ENCODE measurements around the gene NR2C1. TPM values are rescaled to one million over a fixed set of nuclear protein-coding genes. Genes with fewer than 3 reads are reported as not detected.

NR2C1 gene
- 51.2 TPM for polyA plus RNA-seq (2013, experiment 1 of 2)
- polyA plus RNA-seq (2013, experiment 2 of 2) = 57.9 TPM

- 1% methylated on average over 55 to 98 of the region's 99 CpGs for WGBS, 2 experiments (ENCODE audit: insufficient coverage in 2 of 2)
- Histone ChIP-seq H3K4me3 (ENCODE audit: extremely low read depth, insufficient read depth, low read length, poor library complexity, severe bottlenecking) (peak within 1 kb of the TSS; percentile 89), H3K9me3 (ENCODE audit: control insufficient read depth, low read length) (no peaks in the 10 kb centered on the region)
These were observed at the start of gene NR2C1 for GRCh38 chr12:95072900-95073697. Gene NR2C1 (minus strand): TSS chr12:95073618. CDS start chr12:95067384, 6,234 bp downstream.

DNA sequence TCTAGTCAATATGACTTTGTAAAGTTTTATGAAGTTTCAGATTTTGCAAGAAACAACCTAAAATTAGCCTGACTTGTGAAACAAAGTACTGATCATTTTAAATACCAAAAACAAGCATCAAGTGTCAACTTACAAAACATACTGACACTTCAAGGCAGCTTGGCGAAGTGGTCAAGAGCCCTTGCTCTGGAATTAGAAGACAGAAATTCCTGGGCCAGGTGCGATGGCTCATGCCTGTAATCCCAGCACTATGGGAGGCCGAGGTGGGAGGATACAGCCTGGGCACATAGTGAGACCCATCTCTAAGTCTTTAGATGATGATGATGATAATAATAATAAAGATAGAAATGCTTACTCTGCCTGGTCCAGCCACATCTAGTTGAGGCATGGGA, 45.4 kb upstream of the NR2C1 start:
- Histone ChIP-seq H3K27ac (ENCODE audit: low read depth, low read length, severe bottlenecking) (peak overlapping the region; percentile 71), H3K4me3 (ENCODE audit: extremely low read depth, insufficient read depth, low read length, poor library complexity, severe bottlenecking) (no peak overlapping the region), H3K9me3 (ENCODE audit: control insufficient read depth, low read length) (no peaks in the 10 kb centered on the region), H3K36me3 (ENCODE audit: control insufficient read depth, insufficient read depth, low read length) (peaks cover 22% of the 10 kb centered on the region), H3K4me1 (ENCODE audit: control insufficient read depth, insufficient read depth, low read length, poor library complexity, severe bottlenecking) (peaks cover 16% of the 10 kb centered on the region)
- 82 to 100% methylated on average over 1 to 2 of the region's 3 CpGs for WGBS, 2 experiments (ENCODE audit: insufficient coverage in 2 of 2)

More at GRCh38 chr12:95072900-95073697, at the start of gene NR2C1:
- peaks cover 4% of the 10 kb centered on the region for H3K4me1 ChIP-seq (ENCODE audit: control insufficient read depth, insufficient read depth, low read length, poor library complexity, severe bottlenecking)
- peaks cover 17% of the 10 kb centered on the region for H3K36me3 ChIP-seq (ENCODE audit: control insufficient read depth, insufficient read depth, low read length)
- H3K27ac ChIP-seq (ENCODE audit: low read depth, low read length, severe bottlenecking) = peak within 1 kb of the TSS; percentile 82

- peak overlapping the region; percentile 71 for H3K27ac ChIP-seq (ENCODE audit: low read depth, low read length, severe bottlenecking)
- H3K4me3 ChIP-seq (ENCODE audit: extremely low read depth, insufficient read depth, low read length, poor library complexity, severe bottlenecking) = no peak overlapping the region
- H3K4me1 ChIP-seq (ENCODE audit: control insufficient read depth, insufficient read depth, low read length, poor library complexity, severe bottlenecking) = peaks cover 16% of the 10 kb centered on the region
- peaks cover 25% of the 10 kb centered on the region for H3K36me3 ChIP-seq (ENCODE audit: control insufficient read depth, insufficient read depth, low read length)
- no peaks in the 10 kb centered on the region for H3K9me3 ChIP-seq (ENCODE audit: control insufficient read depth, low read length)
- WGBS, 2 experiments (ENCODE audit: insufficient coverage in 2 of 2) = 100% methylated on average over 2 of the region's 4 CpGs; no CpG with 5 or more reads in 1 of the 2 experiments
These were observed 44.8 kb upstream of the NR2C1 start for GRCh38 chr12:95118138-95118787.

DNA sequence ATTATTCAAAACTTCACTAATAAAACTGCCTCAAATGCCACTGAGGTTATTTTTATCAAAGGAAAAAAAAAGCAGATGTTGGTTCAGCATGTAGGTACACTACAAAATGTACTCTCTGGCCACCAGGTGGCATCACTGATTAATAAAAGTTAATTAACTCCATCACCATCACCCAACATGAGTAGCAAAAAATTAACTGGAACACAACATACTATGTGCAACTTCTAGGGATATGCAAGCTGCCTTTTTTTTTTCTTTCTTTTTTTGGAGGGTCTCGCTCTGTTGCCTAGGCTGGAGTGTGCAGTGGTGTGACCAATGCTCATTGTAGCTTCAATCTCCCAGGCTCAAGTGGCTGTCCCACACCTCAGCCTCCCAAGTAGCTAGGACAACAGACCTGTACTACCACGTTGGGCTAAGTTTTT, 43.8 kb upstream of the NR2C1 start:
- Histone ChIP-seq H3K36me3 (ENCODE audit: control insufficient read depth, insufficient read depth, low read length) (peaks cover 25% of the 10 kb centered on the region), H3K4me1 (ENCODE audit: control insufficient read depth, insufficient read depth, low read length, poor library complexity, severe bottlenecking) (peaks cover 16% of the 10 kb centered on the region), H3K27ac (ENCODE audit: low read depth, low read length, severe bottlenecking) (no peak overlapping the region), H3K4me3 (ENCODE audit: extremely low read depth, insufficient read depth, low read length, poor library complexity, severe bottlenecking) (no peak overlapping the region), H3K9me3 (ENCODE audit: control insufficient read depth, low read length) (no peaks in the 10 kb centered on the region)
- WGBS, 2 experiments (ENCODE audit: insufficient coverage in 2 of 2) = 60% methylated on average over 2 of the region's 2 CpGs; no CpG with 5 or more reads in 1 of the 2 experiments

- peaks cover 16% of the 10 kb centered on the region for H3K4me1 ChIP-seq (ENCODE audit: control insufficient read depth, insufficient read depth, low read length, poor library complexity, severe bottlenecking)
- H3K9me3 ChIP-seq (ENCODE audit: control insufficient read depth, low read length) = no peaks in the 10 kb centered on the region
- peaks cover 26% of the 10 kb centered on the region for H3K36me3 ChIP-seq (ENCODE audit: control insufficient read depth, insufficient read depth, low read length)
- no peak overlapping the region for H3K27ac ChIP-seq (ENCODE audit: low read depth, low read length, severe bottlenecking)
- 88 to 94% methylated on average over 2 to 3 of the region's 3 CpGs for WGBS, 2 experiments (ENCODE audit: insufficient coverage in 2 of 2)
- H3K4me3 ChIP-seq (ENCODE audit: extremely low read depth, insufficient read depth, low read length, poor library complexity, severe bottlenecking) = no peak overlapping the region
These were observed 43.4 kb upstream of the NR2C1 start for GRCh38 chr12:95116773-95117172.

DNA sequence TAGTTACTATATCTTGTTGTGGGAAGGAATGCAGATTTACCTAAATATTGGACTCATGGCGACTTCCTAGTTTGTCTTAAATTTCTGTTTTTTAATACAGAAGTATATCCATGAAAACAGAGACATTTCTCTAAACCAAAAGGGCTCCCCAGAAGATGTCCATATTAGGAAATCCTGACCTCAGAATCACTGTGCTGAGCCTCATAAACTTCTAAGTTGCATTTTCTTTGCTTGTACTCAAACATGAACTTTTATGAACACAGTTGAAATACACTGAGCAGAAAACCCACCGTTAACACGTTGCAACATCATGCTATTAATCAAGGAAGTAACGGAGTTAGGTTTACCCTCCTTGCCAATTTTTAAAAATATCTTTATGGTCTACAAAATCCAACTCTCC, 42.9 kb upstream of the NR2C1 start:
- Histone ChIP-seq H3K9me3 (ENCODE audit: control insufficient read depth, low read length) (no peaks in the 10 kb centered on the region), H3K4me3 (ENCODE audit: extremely low read depth, insufficient read depth, low read length, poor library complexity, severe bottlenecking) (no peak overlapping the region), H3K36me3 (ENCODE audit: control insufficient read depth, insufficient read depth, low read length) (peaks cover 31% of the 10 kb centered on the region), H3K27ac (ENCODE audit: low read depth, low read length, severe bottlenecking) (no peak overlapping the region), H3K4me1 (ENCODE audit: control insufficient read depth, insufficient read depth, low read length, poor library complexity, severe bottlenecking) (peaks cover 16% of the 10 kb centered on the region)
- 64 to 77% methylated on average over 3 of the region's 4 CpGs for WGBS, 2 experiments (ENCODE audit: insufficient coverage in 2 of 2)

- Histone ChIP-seq H3K9me3 (ENCODE audit: control insufficient read depth, low read length) (no peaks in the 10 kb centered on the region), H3K4me3 (ENCODE audit: extremely low read depth, insufficient read depth, low read length, poor library complexity, severe bottlenecking) (no peak overlapping the region), H3K27ac (ENCODE audit: low read depth, low read length, severe bottlenecking) (no peak overlapping the region), H3K36me3 (ENCODE audit: control insufficient read depth, insufficient read depth, low read length) (peaks cover 32% of the 10 kb centered on the region), H3K4me1 (ENCODE audit: control insufficient read depth, insufficient read depth, low read length, poor library complexity, severe bottlenecking) (peaks cover 16% of the 10 kb centered on the region)
- WGBS, 2 experiments (ENCODE audit: insufficient coverage in 2 of 2) = 70% methylated on average over 4 of the region's 7 CpGs; no CpG with 5 or more reads in 1 of the 2 experiments
These were observed 42.2 kb upstream of the NR2C1 start for GRCh38 chr12:95115641-95116040.

- WGBS, 2 experiments (ENCODE audit: insufficient coverage in 2 of 2) = 53 to 62% methylated on average over 2 to 3 of the region's 3 CpGs
These were observed 41.5 kb upstream of the NR2C1 start for GRCh38 chr12:95114766-95115405.

DNA sequence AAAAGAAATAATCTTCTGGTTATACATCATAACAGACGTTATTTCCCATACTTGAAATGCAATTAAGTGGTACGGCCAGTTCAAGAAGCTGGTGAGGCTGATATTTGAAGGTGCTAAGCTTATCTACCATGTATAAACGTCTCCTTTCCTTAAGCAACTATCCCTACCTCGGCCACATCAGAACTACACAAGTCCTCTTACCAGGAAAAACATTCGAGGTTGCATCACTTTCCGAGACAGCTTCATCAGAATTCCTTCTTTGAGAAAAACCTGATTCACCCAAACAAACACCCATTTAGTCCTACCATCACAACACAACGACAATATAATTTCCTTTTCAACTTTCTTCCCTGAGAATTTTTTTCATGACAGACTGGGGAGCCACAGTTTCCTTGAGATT, 33.9 kb upstream of the NR2C1 start:
- H3K27ac ChIP-seq (ENCODE audit: low read depth, low read length, severe bottlenecking) = no peak overlapping the region
- no peak overlapping the region for H3K4me3 ChIP-seq (ENCODE audit: extremely low read depth, insufficient read depth, low read length, poor library complexity, severe bottlenecking)
- no peaks in the 10 kb centered on the region for H3K9me3 ChIP-seq (ENCODE audit: control insufficient read depth, low read length)
- 92% methylated on average over 4 to 6 of the region's 7 CpGs for WGBS, 2 experiments (ENCODE audit: insufficient coverage in 2 of 2)
- H3K4me1 ChIP-seq (ENCODE audit: control insufficient read depth, insufficient read depth, low read length, poor library complexity, severe bottlenecking) = no peaks in the 10 kb centered on the region
- peaks cover 63% of the 10 kb centered on the region for H3K36me3 ChIP-seq (ENCODE audit: control insufficient read depth, insufficient read depth, low read length)

More at GRCh38 chr12:95114766-95115405, 41.5 kb upstream of the NR2C1 start:
- Histone ChIP-seq H3K4me3 (ENCODE audit: extremely low read depth, insufficient read depth, low read length, poor library complexity, severe bottlenecking) (no peak overlapping the region), H3K4me1 (ENCODE audit: control insufficient read depth, insufficient read depth, low read length, poor library complexity, severe bottlenecking) (peaks cover 16% of the 10 kb centered on the region), H3K36me3 (ENCODE audit: control insufficient read depth, insufficient read depth, low read length) (peaks cover 32% of the 10 kb centered on the region), H3K27ac (ENCODE audit: low read depth, low read length, severe bottlenecking) (no peak overlapping the region), H3K9me3 (ENCODE audit: control insufficient read depth, low read length) (no peaks in the 10 kb centered on the region)

DNA sequence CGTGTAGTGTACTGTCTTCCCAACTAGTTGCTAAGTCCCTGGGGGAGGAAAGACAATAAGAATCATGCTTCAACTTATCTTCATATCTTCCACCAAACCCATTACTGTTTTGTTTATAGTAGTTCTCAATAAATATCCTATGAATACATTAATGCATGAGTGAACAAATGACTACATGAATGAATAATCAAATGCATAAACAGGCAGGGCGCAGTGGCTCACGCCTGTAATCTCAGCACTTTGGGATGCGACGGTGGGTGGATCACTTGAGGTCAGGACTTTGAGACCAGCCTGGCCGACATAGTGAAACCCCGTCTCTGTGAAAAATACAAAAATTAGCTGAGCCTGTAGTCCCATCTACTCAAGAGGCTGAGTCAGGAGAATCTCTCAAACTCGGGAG, 32.1 kb upstream of the NR2C1 start:
- Histone ChIP-seq H3K4me1 (ENCODE audit: control insufficient read depth, insufficient read depth, low read length, poor library complexity, severe bottlenecking) (peaks cover 2% of the 10 kb centered on the region), H3K36me3 (ENCODE audit: control insufficient read depth, insufficient read depth, low read length) (peaks cover 63% of the 10 kb centered on the region), H3K27ac (ENCODE audit: low read depth, low read length, severe bottlenecking) (no peak overlapping the region), H3K9me3 (ENCODE audit: control insufficient read depth, low read length) (no peaks in the 10 kb centered on the region), H3K4me3 (ENCODE audit: extremely low read depth, insufficient read depth, low read length, poor library complexity, severe bottlenecking) (no peak overlapping the region)
- WGBS, 2 experiments (ENCODE audit: insufficient coverage in 2 of 2) = 89 to 90% methylated on average over 7 of the region's 8 CpGs
